AG08396 (cell line): ENCODE results near the gene FKBP3.
"Not testable (repeated sequence)": the region's sequence is repeated elsewhere in the genome, so short reads cannot be mapped to it uniquely, and the experiment has no call there.

Experiments
- DNase-seq: peaks from one replicate; pipeline ENCODE4 v3.0.0; 2012; ENCODE audit warnings: low spot score, mixed read lengths

FKBP3 gene

DNA sequence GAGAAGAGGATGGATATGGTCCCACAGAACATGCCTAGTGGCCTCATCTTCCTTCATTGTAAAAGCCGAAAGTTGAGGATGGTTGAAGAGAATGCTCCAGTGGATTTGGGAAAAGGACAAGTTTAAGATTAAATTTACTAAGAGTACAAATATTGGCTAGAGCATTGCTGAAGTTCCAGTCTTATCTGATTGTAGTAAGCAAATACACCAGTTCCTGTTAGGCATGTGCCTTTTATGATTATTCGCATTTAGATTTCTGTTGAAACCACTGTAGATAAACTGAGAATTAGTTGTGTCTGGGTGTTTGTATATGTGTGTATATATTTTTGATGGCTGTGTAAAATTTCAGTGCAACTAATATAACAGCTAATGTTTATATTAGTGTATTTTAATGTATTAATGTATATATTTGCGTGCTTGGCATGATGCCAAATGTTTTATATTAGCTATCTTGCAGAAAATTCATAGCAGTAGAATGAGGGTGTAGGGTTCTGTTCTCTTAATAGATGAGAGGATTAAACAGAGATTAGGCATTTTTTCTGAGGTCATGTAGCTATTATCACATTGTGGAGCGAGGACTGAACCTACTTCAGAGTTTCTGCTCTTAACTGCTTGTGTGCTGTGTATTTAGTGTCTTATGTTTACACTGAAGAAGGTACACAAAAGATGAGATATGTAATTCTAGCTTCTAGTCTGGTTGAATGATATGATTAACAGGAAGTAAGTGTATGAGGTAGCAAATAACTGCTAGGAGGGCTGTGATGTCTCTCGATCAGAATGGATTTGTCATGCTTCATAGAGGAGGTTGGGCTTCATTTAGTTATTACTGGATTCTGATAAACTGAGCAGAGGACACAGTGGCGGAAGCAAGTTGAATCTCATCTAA is 21.1 kb downstream of the FKBP3 start:
- DNase-seq, result no peak

DNA sequence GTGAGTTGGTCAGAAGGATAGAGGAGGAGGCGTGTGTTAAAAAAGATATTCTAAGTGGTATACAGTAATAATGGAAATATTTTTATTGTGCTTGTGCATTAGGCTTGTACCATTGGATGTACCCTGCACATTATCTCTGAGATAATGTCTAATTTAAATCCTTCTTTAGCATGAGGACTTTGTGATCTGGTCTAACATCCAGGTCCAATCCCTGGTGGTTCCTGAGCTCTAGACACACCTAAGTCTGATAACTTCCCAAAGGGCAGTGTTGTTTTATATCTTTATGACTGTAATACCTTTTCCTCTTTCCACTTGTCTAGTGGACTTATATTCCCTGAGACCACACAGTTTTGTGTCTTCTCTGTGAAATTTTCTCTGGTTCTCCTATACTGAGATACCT is 29.7 kb downstream of the FKBP3 start:
- no peak for DNase-seq

DNA sequence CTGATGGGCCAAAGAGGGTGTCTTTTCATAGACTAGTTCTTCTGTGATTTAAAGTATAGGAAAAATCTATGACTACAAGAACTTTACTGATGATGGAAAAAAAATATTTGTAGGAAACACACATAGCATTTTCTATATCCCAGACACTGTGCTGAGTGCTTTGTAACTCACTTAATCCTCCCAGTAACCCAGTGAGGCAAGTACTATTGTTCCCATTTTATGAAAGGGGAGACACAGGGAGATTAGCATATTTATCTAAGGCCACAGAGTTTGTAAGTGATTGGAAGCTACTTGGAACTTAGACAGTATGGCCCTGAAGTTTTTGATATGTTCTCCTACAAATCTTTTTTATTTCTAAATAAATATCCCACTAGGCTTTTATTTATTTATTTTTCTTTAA is 30.5 kb downstream of the FKBP3 start:
- no peak for DNase-seq

DNA sequence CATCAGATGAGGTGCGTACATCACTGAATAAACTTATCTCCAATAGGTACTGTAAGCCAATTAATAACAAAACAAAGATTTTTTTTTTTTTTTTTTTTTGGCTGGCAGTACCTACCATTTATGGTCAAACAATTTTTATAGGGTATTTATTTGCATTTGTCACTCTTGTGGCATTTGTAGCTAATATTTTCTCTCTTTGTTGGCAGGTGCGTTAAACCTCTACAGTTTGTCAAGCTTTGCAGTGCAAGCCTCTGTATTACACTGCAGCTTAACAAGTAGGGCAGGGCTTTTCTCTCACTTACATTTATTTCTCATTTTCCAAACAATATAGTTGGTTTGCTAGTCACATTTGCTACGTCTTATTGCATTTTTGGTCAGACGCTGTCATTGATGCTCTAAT is 38.1 kb downstream of the FKBP3 start:
- no peak for DNase-seq

DNA sequence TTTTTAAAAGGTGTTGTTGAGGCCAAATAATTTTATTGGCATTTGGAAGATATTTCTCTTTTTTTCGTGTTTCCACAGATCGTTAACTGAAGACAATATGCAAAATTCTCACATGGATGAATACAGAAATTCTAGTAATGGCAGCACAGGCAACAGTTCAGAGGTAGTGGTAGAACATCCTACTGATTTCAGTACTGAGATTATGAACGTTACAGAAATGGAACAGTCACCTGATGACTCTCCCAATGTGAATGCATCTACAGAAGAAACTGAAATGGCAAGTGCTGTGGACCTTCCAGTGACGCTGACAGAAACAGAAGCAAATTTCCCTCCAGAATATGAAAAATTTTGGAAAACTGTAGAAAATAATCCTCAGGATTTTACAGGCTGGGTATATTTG is 39.1 kb downstream of the FKBP3 start:
- no peak for DNase-seq

DNA sequence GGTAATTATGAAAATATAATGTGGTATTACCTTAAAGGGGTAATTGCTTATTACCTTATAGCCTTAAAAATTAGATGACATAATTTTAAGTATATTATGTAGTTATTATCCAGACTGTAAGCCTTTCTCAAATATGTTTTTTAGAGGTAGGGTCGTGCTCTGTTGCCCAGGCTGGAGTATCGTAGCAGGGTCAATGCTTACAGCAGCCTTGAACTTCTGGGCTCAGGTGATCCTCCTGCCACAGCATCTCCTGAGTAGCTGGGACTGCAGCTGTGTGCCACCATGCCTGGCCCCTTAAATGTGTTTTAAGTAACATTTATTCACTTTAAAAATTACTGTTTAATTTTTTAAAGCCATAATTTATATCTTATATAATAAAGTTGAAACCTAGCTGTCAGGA is 40.0 kb downstream of the FKBP3 start:
- no peak for DNase-seq

DNA sequence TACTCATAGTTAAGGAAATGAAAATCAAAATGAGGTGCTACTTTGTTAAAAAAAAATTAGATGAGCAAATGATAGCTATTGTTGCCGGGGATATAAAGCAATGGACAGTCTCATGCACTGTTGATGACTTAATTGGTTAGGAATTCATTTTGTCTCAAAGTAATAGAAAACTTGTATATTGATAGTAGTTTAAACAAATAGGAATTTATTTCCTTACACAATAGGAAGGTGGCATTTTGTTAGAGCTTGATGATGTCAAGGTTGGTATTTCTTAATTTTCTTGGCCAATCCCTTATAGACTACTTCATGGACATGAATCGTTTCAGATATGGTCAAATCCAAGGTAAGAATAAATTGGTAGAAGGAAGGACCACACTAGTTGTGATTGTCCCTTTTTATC is 42.6 kb downstream of the FKBP3 start:
- DNase-seq, result no peak

DNA sequence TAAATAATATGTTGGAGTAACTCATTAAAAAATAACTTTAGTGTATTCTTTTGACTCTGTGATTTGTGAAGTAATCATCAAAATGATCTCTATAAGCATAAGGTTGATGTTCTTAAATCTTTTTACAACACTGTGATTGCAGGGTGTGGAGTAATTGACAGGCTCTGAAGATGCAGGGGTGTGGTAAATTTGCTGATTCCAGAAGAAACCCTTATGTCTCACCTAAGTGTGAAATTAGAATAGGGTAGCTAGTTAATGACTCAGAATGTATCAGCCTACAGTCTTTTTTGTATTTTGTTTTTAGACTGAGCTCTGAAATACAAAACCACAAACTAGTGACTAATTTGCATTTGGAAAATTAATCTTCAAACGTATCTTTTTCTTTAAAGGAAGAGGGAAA is 44.5 kb downstream of the FKBP3 start:
- peak; percentile 15 for DNase-seq

DNA sequence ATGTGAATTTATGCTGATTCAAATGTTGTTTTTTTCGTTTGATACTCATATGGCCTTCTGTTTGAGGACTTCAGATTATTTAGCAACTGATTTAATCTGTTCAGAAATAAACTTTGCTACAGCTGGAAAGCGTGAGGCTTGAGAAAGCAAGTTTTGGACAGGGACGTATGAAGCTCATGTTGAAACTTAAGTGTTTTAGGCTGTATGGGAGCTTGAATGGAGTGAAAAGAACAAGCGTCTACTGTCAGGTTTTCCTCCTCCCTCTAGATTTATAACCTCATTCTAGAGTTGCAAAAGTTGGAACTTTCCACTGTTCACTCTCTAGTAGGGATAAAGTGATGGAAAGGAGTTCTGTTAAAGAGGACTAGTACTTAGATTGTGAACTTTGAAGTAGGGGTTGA is 49.3 kb downstream of the FKBP3 start:
- no peak for DNase-seq

DNA sequence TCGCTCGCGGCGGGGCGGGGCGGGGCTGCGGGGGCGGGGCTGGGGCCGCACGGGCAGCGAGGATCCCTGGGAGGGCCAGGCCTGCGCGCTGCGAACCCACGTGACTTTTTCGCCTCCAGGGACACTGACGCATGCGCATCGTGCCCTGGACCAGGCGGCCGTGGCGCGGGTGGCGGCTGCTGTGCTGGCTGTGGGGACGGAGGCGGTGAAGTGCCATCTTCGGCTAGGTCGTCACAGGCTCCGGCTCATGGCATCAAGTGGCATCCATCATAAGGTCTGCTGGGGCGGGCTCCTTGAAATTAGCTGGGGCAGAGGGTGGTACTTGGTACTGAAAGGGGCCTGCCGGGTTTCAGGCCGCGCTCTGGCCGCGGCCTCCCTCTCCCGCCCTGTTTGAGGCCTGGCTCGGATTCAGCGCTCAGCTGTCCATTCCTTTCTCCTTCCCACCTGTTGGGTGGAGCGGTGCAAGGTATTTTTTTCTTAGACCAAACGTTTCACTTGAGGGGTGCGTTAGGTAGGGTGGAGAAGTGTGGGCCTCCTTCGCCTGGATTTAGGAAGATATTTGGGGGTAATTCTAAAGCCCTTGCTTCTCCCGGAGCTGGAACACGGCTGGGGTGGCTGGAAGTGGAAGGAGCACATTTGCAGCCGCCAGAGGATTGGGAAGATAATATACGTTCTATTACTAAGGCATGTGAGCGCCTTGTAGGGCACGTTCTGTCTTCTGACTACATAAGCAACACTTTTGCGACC is 50.1 kb downstream of the FKBP3 start, which contains the start of gene PRPF39:
PRPF39 (plus strand) TSS at position 141 of the 747 bp plus-strand sequence. CDS start 11,124 bp downstream, outside the sequence.
- peak; percentile 99 for DNase-seq

DNA sequence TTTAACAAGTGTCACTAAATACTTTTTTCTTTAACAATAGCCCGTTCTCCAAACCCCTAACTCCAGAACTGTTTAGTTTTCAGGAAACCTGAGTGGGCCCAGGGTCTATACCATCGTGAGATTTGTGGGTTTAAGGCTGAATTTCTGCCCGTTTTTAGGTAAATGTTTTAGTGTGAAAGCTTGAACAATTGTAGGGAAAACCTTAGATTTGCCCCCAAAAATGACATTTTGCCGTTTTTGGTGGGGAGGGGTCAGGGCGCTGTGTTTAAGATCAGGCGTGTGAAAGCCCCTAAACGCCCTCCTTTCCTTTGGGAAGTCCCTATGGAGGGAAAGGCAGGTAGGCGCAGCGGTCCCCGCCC is 50.7 kb downstream of the FKBP3 start:
- DNase-seq, result no peak

DNA sequence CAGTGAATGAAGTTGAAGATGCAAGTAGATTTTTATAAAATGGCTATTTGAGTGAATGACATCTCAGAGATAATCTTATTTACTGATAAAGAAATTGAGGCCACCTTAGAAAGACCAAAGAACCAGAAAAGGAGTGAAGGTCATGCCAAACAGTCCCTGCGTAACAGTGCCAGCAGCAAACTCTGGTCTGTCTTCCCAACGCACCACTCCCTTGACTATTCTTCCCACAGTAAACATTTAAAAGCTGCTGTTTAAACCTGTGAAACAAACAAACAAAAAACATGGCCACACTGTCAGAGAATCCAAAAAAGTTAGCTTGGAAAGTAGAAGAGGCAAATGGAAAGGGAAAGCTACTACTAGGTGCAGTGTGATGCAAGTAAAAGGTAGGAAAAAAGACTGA is 51.9 kb downstream of the FKBP3 start:
- no peak for DNase-seq

DNA sequence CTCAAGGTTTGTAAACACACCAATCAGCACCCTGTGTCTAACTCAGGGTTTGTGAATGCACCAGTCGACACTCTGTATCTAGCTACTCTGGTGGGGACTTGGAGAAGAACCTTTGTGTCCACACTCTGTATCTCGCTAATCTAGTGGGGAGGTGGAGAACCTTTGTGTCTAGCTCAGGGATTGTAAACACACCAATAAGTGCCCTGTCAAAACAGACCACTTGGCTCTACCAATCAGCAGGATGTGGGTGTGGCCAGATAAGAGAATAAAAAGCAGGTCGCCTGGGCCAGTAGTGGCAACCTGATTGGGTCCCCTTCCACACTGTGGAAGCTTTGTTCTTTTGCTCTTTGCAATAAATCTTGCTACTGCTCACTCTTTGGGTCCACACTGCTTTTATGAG is 53.2 kb downstream of the FKBP3 start:
- DNase-seq, result not testable (repeated sequence)

DNA sequence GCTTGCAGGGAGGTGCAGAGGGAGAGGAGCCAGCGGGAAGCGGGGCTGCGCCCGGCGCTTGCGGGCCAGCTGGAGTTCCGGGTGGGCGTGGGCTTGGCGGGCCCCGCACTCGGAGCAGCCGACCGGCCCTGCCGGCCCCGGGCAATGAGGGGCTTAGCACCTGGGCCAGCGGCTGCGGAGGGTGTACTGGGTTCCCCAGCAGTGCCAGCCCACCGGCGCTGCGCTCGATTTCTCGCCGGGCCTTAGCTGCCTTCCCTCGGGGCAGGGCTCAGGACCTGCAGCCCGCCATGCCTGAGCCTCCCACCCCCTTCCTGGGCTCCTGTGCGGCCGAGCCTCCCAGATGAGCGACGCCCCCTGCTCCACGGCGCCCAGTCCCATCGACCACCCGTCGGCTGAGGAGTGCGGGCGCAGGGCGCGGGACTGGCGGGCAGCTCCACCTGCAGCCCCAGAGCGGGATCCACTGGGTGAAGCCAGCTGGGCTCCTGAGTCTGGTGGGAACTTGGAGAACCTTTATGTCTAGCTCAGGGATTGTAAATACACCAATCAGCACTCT is 53.8 kb downstream of the FKBP3 start:
- DNase-seq, result not testable (repeated sequence)

DNA sequence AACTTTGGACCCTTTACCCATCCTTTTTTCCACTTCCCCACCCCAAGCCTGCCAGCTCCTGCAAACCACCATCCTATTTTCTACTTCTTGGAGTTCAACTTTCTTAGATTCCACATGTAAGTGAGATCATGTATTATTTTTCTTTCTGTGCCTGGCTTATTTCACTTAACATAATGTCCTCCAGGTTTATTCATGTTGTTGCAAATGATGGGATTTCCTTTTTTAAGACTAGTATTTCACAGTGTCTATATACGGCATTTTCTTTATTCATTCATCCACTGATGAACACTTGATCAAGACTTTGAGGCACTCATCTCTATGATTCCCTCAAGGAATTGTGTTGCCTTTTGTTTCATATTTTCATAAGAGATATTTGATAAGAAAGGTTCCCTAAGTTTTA is 56.0 kb downstream of the FKBP3 start:
- no peak for DNase-seq

DNA sequence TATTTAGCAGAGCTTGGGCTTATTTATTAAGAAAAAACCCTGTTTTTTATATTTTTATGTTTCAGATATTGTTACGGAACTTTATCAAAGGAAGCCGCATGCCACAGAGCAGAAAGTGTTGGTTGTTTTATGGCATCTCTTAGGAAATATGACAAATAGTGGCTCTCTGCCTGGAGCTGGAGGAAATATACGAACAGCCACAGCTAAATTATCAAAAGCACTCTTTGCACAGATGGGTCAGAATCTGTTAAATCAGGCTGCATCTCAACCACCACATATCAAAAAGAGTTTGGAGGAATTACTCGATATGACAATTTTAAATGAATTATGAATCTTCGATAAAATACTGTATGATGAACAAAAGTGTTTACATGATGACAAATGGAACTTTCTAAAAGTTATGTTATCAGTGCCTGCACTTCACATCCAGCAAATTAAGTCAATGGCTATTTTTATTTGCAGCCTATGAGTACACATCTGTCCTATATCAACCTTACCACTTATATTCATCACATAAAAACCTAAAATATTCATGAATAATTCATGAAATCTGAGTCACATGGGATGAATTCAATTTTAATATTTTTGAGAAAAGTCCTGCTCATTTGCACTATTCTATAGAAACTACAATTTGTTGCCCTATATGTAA is 60.9 kb downstream of the FKBP3 start:
- DNase-seq, result no peak

DNA sequence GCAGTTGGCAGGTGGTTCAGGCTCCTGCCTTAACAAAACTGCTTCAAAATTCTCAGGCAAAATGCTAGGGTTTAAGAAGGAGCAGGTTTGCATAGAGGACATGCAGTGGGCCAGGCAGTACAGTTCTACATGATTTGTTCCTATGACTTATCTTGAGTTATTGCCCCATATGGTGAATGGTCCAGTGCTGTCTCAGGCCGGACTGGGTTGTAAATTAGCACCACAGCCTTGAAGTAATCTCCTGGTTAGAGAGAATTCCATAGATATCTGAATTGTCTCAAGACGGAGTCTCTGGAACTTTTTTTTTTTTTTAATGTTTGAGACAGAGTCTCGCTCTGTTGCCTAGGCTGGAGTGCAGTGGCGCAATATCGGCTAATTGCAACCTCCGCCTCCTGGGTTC is 62.2 kb downstream of the FKBP3 start:
- DNase-seq, result no peak

DNA sequence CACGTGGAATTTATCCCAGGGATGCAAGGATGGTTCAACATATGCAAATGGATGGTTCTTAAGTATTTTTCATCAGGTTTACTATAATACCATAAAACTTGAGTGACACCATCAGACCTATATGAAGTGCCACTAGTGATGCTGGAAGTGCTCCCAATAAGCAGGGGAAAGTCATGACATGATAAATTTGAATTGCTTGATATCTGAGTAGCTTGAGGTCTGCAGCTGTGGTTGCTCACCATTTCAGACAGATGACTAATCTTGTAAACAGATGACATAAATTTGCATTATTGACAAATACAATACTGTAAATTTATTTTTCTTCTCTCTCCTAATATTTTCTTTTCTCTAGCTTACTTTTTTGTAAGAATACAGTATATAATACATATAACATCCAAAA is 64.1 kb downstream of the FKBP3 start:
- no peak for DNase-seq

DNA sequence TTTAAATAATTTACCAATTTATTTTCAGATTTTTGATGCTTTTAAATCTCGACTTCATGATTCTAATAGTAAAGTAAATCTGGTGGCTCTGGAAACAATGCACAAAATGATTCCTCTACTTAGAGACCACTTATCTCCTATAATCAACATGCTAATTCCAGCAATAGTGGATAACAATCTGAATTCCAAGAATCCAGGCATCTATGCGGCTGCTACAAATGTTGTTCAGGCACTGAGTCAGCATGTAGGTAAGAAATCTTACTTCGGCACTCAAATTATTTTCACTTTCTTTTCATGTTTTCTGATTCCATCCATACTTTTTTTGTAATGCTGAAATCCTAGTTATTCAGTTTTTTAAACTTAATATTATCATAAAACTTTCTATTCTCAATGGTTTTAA is 65.9 kb downstream of the FKBP3 start:
- no peak for DNase-seq

DNA sequence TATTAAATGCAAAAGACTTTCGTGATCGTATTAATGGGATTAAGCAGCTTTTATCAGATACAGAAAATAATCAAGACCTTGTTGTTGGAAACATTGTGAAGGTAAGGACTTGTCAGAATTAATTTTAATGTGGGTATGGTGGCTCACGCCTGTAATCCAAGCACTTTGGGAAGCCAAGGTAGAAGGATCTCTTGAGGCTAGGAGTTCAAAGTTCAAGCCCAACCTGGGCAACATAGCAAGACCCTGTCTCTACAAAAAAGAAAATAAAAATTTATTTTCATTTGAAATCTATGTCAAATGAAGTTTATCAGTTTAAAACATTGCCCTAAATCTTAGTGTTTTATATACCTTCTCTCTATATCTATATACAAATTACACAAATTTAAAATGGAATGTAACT is 67.6 kb downstream of the FKBP3 start:
- no peak for DNase-seq

DNA sequence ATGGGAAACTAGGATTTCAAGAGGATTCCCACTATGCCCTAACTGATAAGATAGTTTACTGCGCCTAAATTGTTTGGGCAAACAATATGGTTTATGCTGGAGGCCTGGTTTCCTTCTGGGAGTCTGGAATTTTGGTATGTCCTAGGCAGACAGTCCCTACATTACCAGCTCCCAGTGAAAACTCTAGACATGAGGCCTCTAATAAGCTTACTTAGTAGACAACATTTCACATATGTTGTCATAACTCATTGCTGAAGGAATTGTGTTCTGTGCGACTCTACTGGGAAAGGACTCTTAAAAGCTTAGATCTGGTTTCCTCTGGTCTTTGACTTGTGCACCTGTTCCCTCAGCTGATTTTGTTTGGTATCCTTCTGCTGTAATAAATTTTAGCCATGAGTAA is 68.3 kb downstream of the FKBP3 start:
- no peak for DNase-seq
